ENCODE measurements around the gene CCKAR. TPM values are rescaled to one million over a fixed set of nuclear protein-coding genes. Genes with fewer than 3 reads are reported as not detected.
A peak's percentile ranks its signal among the peaks of the same experiment; 100 is the strongest.

The CCKAR gene
- total RNA-seq, 1 donor from 2014 or later, result not detected

DNA sequence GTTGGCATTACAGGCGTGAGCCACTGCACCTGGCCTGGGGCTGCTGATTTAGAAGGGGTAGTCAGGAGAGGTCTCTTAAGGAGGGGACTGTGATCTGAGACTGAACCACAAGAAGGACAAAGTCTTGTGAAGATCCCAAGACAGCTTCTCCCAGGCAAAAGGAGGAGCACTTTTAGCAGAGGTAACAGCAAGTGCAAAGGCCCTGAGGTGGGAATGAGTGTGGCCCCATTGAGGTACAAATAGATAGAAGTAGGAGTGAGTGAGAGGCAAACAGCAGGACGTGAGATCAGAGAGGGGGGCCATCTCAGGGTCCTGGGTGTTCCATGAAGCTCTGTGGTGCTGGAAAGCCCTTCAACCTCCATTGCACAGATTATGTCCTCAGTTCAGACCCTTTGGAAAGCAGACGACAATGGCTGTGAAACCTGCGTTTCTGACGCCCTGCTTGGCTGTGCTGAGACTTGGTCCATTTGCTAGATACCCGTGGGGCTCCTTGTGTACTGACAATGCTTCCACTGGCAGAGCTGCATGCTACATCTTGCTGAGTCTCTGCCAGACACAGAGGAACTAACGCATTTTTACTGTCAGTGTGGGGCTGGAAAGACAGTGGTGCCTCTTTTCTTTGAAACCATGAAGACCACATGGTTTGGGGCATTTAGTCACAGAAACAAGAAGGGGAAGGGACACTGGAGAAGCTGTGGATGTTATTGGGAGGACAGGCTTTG is 1.3 kb upstream of the CCKAR start:
- no peak for DNase-seq (ENCODE audit: low spot score)

DNA sequence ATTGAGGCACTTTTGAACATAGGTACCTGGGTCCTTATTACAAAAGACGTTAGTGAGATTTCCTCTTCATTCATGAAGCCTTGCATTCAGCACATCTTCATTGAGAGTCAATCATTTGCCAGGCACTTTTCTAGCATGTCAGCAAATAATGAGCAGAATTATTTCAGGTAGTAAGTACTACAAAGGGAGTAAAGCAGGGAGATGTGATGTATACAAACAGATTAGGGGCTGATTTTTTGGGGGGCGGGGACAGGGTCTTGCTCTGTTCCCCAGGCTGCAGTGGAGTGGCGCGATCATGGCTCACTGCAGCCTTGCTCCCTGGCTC is 638 bp upstream of the CCKAR start:
- no peak for DNase-seq (ENCODE audit: low spot score)

DNA sequence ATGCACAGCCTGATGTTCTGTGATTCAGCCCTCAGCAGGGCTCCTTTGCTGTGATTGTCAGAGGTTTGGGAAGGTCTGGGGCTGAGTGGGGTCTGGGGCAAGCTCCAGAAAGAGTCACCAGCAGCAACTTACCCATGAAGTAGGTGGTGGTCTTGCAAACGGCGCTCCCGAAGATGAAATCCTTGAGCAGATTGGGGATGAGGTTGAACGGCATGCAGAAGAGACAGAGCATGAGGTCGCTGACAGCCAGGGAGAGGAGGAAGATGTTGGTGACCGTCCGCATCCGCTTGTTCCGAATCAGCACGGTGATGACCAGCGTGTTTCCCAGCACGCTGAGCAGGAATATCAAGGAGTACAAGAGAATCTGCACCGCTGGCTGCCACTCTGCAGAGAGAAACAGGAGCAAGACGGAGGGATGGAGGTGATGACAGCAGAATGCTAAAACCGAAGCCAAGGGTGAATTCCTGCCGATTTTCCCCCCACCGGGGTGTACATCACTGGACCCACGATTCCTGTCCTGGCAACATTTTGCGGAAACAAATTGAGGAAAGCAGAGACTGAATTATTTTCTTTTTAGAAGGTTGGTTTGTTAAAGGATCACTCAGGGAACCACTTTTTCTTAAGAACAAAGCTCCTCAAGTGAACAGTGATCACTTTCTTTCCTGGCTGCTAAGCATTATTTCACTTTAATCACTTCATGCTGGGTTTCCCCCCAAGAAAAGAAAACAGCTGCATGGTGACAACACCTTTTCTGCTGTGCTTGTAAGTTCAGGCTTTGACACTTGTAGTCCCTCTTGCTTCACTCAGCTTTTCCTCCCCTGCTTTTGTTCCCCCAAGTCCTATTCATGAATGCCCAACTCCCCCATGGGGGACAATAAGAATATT is 941 bp downstream of the CCKAR start:
- DNase-seq (ENCODE audit: low spot score), result no peak

DNA sequence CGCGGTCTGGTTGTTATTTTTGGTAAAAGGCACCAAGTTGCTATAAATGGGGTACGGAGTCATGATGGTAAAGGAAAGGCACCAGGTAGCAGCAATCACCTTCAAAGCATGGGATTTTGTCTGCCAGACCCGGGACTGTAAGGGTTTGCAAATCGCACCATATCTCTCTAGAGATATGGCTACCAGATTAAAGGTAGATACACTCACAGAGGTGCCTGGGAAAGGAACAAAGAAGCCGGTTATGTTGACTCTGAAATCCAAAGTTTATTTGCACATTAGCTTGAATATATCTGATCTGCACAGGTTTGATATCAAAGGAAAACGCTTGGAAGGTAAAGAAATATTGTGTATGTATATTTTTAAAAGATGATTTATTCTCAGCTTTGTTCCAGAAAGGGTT is 4.6 kb downstream of the CCKAR start:
- DNase-seq (ENCODE audit: low spot score), result no peak

DNA sequence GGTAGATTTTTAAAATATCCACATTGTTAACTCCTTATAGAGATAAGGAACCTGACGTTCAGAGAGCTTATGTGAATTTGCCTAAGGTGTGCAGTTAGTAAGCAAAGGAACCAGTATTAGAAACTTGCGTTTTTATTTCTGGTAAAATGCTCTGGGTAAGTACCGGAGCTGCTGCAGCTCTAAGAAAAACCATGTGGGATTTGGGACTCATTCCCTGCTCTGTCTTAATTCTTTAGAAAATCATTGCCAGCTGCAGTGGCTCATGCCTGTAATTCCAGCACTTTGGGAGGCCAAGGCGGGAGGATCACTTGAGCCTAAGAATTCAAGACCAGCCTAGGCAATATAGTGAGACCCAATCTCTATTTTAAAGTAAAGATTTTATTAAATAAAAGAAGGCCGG is 5.8 kb downstream of the CCKAR start:
- DNase-seq (ENCODE audit: low spot score), result peak; percentile 76

DNA sequence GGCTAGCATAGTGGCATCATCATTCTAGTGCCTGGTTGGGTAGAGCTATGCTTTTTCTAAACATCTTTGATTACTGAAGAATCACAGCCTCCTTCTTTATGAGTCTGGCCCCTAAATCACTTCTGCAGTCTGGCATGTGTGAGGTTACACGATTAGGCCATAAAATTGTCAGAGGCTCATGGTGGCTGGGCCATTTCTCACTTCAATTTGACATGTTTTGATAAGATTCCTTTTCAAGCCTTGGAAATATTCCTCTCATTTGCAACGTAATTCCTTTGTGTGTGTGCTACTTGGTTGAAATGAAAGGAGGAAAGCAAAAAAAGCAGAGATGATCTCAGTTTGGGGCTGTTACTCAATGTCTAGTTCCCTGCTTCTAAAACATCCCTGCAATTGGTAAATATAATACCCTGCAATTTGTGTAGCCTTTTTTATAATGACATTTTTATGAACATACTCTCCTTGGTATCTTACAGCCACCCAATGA is 6.2 kb downstream of the CCKAR start:
- peak; percentile 85 for DNase-seq (ENCODE audit: low spot score)

DNA sequence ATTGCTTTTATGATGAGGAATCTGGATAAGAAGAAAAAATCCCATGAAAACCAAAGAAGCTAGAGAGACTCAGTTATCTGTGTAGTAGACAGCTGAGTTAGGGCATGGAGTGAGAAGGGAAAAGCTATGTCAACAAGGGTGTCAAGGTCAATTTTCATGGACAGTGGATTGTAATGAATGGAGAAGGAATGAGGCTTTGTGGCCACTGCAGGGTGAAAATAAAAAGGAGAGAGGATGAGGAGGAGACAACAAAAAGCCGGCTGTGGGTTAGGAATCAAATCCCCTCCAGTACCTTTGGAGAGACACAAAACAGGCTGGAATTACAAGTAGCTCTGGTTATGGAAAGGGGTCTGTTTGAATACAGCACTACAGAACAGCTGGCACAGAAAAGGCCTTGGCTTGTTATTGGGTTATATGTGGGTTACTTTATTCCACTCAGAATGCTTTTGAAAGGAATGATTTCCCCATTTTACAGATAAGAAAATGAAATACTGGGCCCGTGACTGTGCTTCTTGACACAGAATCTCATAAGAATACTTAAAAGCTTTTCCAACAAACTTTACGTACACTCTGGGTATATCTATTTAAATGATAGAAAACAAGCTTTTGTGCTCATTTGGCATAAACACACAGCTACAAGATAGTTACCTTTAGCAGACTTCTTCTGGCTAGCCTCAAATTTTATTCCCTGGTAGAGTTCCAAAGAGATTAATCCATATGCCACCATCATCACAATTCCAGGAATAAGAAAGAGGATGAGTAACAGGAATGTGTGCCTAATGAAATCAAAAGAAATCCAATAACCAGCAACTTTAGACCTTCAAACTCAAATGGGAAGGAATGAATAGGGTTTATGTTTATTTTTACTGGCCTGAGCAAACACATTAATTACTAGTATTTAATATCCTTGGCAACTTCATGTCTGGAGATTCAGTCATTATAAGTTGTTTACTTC is 7.5 kb downstream of the CCKAR start:
- DNase-seq (ENCODE audit: low spot score), result peak; percentile 72

DNA sequence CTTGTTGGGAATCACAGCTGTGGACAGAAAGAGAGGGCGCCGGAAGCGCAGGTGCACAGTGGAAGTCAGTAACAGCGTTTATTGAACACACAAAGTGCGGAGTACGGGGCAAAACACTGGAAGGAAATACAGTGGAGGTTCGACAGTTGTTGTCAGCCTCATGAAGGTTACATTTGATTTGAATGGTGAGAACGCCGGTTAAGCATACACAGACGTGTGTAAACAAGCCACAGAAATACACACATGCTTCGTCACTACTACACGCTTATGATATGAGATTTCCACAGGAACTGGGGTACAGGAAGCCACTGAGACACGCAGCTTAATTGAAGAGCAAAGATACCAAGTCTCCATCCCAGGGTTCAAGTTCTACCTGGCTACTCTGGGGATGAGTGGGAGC is 12.0 kb downstream of the CCKAR start:
- DNase-seq (ENCODE audit: low spot score), result no peak

DNA sequence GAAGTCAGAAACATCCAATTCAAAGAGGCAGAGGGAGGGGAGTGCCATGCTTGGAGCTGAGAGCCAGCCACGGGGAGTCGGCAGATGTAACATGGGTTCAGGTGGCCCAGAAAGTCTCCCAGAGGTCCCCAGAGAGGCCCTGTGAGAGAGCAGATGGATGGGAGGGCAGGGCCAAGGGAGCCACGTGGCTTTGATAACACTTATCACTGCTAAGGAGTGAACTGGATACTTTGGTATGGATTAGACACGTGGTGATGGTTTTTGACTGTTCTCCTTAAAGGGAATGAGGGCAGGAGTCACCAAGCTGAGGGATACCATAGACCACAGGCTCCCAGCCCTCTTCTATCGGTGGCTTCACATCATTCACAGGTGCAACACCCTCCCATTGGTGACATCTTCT is 13.7 kb downstream of the CCKAR start:
- no peak for DNase-seq (ENCODE audit: low spot score)

DNA sequence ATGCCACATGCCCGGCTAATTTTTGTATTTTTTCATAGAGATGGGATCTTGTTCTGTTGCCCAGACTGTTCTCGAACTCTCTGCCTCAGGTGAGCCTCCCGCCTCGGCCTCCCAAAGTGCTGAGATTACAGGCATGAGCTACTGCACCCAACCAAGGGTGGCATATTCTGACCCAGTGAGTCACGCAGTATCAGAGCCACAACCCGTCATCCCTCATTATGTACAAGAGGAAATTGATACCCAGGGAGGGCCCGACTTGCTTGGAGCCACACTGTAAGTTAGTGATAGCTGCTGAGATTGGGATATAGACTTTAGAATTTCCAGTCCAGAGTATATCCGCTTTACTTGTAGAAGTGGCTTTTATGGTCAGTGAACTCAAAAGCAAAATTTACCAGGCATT is 14.6 kb downstream of the CCKAR start:
- no peak for DNase-seq (ENCODE audit: low spot score)

DNA sequence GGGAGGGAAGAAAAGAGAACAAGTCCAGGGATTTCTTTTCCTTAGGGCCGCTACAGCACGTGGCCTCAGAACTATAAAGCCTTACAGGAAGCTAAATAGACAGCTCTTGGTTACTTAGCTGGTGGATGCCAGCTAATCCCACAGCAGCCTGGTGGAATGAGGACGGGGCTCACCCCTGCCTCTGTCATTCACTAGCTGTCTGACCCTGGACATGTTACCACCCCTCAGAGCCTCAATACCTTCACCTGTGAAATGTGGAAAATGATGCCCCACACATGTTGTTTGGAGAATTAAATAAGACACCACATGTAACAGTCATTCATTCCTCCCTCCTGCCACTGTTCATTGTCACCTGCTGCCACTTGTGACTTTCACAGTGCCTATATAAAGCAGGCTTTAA is 15.7 kb downstream of the CCKAR start:
- no peak for DNase-seq (ENCODE audit: low spot score)

DNA sequence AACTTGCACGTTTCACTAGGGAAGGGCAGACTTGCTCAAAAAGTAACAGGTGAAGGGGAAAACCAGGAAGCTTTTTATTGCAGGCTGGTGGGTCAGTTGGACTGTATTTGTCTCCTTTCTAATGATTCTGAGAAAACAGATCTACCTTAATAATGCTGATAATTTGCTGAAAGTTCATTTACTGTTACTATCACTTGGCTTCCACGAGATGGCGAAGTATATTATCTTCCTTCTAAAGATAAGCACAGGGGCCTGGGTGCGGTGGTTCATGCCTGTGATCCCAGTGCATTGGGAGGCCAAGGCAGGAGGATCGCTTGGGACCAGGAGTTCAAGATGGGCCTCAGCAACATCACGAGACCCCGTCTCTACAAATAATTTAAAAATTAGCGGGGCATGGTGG is 16.4 kb downstream of the CCKAR start:
- DNase-seq (ENCODE audit: low spot score), result no peak

DNA sequence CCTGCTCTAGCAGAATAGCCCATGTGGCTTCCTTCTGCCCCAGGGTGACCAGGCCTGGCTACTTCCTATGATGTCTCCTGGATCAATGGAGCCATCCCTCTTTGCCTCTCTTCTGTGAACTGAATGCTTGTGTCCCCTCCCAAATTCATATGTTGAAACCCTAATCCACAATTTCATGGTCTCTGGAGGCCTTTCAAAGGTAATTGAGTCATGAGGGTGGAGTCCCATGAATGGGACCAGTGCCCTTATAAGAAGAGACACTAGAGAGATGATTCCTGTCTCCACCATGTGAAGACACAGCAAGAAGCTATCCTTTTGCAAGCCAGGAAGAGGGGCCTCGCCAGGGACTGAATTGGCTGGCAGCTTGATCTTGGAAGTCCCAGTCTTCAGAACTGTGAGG is 18.4 kb downstream of the CCKAR start:
- no peak for DNase-seq (ENCODE audit: low spot score)

DNA sequence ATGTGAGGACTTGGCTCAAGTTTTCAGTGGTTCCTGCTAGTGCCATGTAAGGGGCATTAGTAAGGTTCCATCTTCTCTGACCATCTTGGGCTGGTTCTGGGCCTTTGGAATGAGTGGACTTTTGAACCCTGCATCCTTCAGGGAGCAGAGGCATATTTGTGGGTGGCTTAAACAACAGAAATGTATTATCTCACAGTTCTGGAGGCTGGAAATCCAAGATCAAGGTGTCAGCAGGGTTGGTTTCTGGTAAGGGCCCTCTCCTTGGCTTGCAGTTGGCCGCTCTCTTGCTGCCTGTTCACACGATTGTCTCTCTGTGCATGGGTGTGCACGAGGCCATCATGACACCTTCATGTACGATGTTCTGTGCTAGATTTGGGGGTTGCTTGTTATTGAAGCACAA is 21.3 kb downstream of the CCKAR start:
- no peak for DNase-seq (ENCODE audit: low spot score)

DNA sequence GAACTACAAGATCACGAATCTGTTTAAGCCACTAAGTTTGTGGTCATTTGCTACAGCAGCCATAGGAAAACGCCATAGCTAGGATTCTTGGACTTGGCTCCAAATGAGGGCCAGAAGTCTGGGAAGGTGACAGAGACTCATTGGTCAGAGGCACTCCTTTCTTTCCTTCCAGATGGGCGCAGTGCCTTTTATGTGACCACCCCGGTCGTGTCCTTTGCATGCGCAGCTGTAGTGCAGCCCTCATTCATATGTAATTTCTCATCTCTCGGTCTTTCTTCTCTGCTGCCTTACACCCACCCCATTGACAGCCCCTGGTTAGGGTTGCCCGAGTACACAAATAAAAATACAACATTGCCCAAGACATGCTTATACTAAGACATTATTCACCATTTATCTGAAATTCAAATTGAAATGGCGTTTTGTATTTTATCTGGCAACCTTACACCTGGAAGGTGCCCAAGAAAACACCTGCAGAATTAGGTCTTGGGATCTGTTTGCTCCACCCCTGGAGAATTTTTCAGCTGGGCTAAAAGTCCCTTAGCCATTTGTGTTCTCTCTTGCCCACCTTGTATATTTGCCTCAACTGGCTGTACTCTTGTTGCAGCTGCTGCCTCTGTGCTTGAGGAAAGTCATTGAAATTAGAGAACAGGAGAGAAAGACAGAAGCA is 21.9 kb downstream of the CCKAR start:
- DNase-seq (ENCODE audit: low spot score), result no peak

DNA sequence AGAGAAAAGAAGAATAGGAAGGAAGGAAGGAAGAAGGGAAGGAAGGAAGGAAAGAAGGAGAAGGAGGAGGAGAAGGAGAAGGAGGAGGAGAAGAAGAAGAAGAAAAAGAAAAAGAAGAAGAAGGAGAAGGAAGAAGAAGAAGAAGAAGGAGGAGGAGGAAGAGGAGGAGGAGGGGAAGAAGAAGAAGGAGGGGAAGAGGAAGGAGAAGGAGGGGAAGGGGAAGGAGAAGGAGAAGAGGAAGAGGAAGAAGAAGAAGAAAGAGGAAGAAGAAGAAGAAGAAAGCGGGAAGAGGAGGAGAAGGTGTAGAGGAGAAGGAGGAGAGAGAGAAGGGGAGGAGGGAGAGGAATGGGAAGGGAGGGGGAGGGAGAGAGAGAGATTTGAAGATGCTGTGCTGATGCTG is 22.6 kb downstream of the CCKAR start:
- DNase-seq (ENCODE audit: low spot score), result no peak

DNA sequence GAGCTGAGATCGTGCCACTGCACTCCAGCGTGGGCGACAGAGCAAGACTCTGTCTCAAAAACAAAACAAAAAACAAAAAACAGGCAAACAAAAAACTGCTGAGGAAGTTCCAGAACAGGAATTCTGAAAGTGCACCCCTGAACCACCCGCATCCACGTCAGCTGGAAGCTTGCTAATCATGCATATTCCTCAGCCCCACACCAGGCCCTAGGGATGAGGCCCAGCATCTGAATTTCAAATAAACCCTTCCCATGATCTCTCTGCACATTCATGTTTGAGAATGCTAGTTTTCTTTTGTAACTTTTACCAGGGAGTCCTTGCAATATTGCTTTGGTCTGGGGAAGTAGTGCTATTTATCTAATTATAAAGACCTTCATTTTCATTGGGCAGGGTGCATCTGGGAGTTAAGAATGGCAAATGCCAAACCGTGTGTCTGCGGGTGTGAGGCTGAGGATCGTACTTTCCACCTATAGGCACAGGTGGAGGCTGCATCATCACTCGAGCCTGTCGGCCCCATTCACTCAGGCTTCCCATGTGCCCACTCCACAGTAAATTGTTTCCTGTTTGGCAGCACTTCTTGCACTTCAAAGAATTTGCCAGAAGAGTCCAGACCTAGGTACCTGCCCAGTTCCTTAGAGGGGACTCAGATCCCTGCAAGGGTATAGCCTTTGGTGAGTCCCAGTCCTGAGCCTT is 23.6 kb downstream of the CCKAR start:
- no peak for DNase-seq (ENCODE audit: low spot score)

DNA sequence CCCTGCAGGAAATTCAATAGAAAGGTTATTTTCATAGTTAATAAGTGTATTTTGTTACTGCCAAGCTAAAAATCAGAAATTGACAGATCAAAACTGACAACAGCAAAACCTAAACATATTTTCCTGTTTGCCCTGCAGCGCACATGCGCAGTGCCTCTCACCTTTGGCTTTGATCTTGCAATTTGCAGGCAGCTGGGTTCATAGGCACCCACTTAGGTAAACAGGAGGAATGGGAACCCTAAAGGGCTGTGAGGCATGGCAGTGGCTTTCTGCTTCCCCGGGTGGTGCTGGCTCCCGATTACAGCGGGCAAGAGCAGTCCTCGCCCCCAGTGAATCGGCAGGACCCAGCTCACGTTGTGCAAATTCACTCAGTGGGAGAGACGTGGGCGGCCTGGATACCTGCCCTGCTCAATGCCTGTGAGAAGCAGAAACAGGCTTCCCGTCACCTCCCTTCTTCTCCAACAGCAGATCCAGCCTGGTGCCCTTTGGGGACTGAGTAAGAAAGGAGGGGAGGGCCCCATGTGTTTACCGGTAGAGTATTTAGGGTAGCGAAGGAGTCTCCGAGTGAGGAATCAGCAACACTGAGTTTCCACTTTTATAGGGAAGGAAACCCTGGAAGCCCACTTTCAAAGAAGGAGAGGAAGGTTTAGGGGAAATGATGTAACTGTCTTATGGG is 25.7 kb downstream of the CCKAR start:
- DNase-seq (ENCODE audit: low spot score), result no peak

DNA sequence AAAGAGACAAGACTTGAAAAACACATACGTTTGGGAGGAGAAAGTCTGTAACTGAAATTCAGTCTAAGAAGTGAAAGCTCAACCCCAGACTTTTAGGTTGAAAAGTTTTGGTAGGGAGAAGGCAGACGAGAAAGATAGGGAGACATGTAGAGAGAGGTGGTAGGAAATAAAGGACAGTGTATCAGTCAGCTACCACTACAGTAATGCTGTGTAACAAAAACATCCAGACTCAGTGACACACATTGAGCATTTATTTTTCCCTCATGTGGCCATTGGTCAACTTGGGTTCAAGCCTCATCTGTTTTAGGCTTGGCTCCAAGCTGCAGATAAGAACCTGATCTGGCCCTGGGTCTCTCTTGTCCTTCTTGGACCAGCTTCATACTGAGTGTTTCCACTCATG is 26.9 kb downstream of the CCKAR start:
- DNase-seq (ENCODE audit: low spot score), result no peak

DNA sequence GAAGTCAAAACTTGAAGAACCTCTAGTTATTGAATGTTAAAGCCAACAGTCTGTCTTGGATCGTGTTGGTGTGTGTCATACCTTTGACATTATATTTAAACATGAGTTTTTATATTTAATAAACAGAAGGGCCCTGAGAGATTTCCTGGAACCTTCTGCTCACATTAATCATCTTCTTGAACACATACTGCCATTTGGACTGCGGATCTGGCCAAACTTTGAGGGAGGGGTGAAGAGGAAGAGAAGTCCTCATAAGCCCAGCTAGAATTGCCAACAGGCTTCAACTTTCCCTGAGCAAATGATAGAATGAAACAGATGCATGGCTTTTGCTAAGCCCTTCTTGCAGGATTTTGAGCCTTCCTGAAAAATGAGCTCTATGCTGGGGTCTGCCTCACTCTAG is 27.4 kb downstream of the CCKAR start:
- no peak for DNase-seq (ENCODE audit: low spot score)
